HK-2 (cell line): ENCODE data around the gene FAM149B1.
"Not testable (repeated sequence)": the region's sequence is repeated elsewhere in the genome, so short reads cannot be mapped to it uniquely, and the experiment has no call there.

Experiments used
- DNase-seq: peaks from one replicate; pipeline ENCODE4 v3.0.0-alpha.2; 2018; ENCODE audit not compliant: unreplicated experiment

FAM149B1 gene

DNA sequence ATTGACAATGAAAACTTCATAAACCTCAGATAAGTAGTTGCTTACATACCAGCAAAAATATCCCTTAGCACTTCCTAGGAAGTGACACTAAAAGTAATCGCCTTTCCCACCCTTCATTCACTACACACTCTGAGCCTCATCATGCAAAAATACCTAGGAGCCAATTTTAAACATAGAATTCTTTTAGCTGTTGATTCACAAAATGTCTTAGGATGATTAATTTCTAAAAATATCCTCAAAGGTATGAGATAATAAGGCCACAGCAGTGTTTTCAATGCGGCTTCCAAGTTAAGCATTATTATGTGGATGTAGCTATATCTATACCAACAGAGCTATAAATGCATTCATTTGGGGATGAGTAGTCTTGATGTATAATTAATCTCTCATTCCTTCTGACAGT, 66.0 kb downstream of the FAM149B1 start:
- no peak for DNase-seq

DNA sequence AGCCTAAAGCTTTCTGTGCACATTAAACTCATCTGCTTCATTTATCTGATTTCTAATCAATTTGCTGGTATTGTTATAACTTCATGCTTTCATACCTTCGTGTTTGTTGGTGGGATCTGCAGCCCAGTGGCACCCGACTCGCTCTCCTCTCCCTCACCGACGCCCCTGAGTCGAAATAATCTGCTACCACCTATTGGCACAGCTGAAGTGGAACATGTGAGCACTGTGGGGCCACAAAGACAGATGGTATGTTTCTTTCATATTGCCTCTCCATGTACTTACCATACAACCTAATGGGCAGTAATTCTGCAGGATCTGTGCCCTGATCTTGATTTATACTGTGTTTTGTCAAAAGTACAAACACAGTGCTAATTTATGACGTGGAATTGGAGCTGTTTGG, 66.8 kb downstream of the FAM149B1 start:
- no peak for DNase-seq

DNA sequence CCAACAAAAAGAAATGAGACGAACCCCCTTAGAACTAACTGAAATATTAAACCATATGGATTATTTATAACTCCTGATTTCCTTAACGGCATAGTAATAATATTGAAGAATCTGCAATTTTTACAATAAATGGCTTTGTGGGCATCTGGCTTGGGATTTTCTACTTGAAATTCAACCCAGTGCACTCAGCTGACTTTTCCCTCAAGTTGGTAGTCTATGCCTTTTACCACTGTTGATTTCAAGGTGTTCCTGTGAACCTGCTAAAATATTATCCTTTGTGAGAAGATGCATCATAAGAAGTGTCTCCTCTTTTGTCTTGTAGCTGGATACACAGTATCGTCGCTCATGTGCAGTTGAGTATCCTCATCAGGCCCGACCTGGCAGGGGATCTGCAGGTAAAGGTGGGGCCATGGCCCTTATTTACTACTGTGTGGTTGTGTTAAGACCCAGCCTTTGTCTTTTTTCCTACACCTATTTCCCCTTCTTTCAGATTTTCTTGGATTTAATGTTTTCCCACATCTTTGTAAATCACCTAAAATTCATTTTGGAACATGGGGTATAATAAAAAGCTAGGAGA, 71.2 kb downstream of the FAM149B1 start:
- no peak for DNase-seq

DNA sequence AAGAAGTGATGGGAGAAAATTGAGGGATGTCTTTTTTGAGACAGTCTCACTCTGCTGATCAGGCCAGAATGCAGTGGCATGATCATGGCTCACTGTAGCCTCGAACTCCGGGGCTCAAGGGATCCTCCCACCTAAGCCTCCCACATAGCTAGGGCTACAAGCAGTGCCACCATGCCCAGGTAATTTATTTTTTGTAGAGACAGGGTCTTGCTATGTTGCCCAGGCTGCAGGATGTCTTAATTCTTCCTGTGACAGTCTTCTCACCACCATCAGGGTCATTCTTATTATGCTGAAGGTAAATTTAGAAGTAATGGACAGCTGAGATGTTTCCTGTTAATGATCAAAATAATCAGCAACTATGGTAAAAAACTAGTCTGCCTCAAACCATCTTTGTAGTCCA, 72.0 kb downstream of the FAM149B1 start:
- DNase-seq: no peak

DNA sequence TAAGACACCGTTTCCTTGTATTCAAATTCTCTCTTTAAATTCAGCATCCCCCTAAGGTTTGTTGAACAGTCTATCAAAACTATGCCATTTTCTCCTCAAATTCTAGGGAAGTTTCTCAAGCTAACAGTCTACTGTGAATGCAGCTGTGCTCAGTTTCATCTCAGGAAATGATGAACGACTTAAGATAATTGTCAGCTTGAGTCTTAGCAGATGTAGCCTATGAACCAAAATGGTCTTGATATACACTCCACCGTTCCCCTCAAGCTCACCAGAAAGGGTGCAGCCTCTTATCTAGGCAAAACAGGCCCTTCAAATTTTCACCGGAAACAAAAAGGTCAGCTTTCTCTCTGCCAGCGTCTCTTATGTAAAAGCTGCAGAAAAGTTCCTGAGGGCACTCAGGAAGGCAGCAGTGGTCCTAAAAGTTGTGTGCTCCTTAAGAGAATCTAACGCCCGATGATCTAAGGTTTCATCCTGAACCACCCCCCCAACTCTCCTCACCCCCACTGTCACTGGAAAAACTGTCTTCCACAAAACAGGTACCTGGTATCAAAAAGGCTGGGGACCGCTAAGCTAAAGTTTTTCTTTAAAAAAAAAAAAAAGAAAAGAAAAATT, 77.1 kb downstream of the FAM149B1 start:
- DNase-seq: no peak

DNA sequence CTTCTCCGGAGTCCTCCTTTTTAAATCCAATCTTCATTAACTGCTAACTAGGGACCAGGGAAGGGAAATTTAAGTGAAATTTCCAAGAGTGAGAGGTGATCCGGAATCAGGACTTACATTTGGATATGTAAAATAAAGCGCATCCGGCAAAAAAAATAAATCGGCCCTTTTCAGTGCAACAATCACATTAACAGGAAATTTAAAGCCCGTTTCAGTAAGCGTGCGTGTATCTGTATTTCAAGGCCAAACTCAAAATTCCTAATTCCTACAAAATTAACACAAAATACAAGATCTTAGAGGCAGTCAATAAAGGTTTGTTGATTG, 78.4 kb downstream of the FAM149B1 start:
- no peak for DNase-seq

DNA sequence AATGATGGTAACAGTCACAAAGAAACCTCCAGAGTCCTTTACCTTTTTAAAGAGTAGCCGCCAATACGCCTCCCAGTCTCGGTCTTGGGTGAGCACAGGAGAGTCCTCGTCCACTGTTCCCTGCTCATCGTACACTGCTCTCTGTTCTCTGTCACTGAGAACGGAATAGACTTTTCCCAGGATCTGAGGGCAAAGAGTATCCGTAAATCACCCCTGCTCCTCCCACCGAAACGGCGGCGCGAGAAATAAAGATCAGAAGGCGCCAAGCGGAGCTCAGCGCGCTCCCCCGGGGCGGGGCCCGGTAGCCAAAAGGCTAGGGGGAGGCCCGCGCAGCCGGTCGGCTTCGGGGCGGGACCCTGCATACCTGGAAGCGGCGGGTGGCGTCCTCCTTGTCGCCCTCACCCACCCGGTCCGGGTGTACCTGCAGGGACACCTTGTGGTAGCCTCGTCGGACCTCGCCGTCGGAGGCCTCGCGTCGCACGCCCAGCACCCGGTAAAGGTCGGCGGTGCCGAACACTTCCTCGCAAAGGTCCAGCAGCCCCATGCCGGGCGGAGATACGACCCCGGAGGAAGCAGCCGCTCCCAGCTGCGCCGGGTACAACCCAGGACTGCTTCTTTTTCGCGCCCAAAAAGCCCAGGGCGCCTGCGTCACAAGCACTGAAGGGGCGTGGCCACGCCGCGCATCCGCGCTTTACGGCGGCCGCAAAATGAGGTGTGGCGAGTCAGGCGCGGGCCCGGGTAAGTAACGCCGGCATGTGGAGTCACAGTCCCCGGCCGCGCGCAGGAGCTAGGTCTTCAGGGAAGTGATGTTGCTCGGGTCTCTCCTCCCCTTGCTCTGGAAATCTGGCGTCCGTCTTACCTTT, 79.0 kb downstream of the FAM149B1 start, which contains the start of gene DNAJC9:
TSS of gene DNAJC9 (minus strand) at position 610 of the 863 bp plus-strand sequence. CDS start at position 544, 66 bp downstream.
- peak; percentile 100 for DNase-seq

DNA sequence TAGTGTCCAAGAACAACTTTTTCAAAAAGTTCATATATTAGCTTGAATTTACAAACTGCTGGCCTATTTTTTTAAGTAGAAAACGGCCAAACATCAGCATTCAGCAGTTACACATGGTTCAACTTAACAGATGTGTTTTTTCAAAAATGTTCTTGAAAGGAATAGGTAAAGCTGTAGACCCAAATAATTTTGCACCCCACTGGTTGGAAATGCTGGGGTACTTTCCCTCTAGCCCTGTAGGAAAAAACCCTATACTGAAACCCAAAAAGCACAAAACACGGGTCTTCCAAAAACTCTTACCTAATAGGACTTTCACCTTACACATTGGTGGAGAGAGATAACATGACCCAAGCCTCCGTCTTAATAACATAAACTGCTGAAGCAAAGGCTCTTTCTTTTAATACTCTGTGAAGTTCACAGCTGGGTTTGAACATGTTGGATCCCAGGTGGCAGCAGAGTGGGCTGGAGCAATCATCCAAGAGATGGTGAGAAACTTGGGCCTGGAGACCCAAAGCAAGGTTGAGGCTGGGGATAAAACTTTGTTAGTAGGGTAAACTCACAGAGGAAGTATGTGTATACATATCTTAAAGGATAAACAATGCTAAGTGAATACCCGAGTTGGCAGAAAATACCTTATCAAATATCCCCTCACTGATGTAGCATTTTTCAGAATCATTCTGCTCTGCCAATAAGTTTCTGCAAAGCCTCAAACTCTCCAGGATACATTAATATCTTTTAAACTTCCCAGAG, 79.8 kb downstream of the FAM149B1 start:
- DNase-seq: no peak

DNA sequence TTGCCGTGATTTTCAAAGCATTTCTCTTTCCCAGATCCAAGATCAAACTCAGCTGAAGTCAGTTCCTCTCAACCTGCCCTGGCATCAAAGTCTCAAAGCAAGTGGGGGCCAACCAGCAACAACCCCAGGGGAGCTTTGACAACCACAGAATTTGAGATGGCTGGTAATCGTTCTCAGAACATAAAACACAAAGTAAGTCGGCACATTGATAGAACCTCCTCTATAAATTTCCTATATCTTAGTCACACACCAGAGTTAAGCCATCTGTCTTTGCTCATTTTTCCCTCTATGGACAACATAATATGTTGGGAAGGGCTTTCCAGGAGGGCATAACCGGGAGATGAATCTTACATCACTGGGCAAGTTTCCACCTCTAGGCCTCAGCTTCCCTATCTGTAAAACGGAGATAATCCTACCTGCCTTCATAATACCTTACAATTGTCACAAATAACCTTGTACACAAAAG, 80.4 kb downstream of the FAM149B1 start:
- DNase-seq: no peak

DNA sequence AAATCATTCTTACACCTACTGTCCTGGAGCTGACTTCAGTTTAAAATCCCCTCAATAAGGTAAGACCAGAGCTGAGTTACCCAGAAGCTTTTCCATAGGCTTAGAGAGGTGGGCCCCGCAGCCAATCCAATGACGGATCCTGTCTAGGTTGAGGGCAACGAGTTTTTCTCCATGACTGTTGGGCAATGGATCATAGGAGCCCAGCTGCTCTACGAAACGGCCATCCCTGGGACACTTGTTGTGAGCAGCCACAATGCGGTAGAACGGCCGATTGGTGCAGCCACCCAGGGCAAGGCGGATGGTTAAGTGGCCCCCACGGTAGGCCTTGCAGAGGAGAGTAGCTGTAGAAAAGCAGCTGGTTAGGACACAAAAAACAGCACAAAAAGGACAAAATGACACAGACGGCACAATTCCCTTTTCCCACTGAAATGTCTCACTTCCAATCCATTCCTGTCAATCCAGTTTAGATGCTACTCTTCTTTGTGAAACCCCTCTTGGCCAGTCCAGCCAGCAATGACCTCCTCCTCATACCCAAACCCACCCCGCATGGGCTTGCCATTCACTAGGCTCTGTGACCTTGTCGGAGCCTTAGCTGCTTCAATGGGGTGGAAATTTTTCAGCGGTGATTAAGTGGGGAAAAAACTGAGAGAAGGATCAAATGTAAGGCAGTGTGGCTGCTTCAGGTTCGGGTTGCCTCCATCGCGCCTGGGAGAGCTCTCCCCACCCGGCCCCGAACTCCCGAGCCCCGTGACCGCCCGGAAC, 83.9 kb downstream of the FAM149B1 start:
- peak; percentile 28 for DNase-seq

DNA sequence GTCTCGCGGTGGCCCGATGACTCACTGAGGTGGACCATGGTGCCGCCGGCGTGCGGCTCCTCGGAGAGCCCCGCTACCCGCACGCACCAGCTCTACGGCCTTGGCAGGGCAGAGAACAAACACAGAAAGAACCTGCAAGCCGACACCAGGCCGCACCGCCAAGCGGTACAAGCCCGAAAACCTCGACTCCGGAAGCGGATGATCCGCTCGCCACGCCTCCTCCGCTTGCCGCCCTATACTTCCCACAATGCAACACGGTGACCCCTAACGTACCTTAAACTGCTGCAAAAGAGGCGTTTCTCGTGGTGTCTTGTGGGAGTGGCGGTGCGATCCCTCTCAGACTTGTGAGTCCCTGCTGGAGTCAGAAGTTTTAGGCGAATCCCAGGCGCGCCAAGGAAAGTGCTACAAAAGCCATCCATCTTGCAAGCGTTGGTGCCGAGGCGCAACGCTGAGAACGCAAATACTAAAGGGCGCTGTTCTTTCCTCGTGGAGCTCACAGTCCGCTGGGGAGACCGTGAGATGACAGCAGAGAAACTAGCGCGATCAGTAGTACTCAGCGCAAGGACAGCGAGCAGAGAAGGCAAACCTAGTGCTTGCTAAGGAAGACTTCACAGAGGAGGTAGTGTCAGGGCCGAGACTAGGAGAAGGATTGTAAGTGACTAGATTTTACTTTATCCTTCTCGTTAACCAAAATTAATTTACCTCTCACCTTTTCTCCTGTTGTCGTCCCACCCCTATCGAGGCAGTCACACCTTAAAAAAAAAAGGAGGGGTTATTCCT, 84.7 kb downstream of the FAM149B1 start, which contains the start of gene MRPS16:
TSS of gene MRPS16 (minus strand) at position 200 of the 780 bp plus-strand sequence. CDS start at position 38, 162 bp downstream.
- peak; percentile 95 for DNase-seq

DNA sequence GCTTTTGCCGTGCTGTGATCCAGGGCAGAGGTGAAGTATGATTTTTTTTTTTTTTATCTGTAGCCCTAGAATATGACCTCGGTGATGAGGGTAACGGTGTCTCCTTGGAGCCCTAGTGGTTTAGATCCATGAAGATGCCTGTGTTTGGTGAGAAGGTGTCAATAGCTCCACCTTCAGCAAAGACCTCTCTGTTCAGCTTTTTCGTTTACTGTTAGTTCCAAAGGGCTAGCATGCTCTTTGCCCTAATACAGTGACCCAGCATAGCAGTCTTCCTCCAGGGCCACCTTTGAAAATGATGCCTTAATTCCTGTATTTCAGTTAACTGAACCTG, 85.3 kb downstream of the FAM149B1 start:
- no peak for DNase-seq

DNA sequence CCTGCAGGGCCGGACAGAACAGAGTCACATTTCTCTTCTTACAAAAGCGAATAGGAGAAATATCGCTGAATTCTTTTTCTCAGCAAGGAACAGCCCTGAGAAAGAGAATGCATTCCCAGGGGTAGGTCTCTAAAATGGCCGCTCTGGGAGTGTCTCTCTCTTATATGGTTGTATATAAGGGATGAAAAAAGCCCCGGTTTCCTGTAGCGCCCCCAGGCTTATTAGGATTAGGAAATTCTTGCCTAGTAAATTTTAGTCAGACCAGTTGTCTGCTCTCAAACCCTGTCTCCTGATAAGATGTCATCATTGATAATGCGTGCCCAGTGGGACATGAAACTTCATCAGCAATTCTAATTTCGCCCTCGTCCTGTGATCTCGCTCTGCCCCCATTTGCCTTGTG, 90.7 kb downstream of the FAM149B1 start:
- not testable (repeated sequence) for DNase-seq

DNA sequence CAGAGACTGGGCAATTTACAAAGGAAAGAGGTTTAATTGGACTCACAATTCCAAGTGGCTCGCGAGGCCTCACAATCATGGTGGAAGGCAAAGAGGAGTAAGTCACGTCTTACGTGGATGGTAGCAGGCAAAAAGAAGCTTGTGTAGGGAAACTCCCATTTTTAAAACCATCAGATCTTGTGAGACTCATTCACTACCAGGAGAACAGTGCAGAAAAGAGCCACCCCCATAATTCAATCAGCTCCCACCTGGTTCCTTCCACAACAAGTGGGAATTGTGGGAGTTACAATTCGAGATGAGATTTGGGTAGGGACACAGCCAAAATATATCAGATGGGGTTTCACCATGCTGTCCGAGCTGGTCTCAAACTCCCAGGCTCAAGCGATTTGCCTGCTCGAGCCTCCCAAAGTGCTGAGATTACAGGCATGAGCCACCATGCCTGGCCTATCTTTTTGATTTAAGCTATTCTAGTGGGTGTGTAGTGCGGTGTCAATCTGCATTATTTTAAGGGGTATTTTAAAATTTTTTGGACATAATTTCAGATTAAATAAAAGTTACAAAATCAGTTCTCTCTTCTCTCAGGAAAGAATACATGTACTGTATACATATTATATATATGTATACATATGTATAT, 93.6 kb downstream of the FAM149B1 start:
- no peak for DNase-seq

DNA sequence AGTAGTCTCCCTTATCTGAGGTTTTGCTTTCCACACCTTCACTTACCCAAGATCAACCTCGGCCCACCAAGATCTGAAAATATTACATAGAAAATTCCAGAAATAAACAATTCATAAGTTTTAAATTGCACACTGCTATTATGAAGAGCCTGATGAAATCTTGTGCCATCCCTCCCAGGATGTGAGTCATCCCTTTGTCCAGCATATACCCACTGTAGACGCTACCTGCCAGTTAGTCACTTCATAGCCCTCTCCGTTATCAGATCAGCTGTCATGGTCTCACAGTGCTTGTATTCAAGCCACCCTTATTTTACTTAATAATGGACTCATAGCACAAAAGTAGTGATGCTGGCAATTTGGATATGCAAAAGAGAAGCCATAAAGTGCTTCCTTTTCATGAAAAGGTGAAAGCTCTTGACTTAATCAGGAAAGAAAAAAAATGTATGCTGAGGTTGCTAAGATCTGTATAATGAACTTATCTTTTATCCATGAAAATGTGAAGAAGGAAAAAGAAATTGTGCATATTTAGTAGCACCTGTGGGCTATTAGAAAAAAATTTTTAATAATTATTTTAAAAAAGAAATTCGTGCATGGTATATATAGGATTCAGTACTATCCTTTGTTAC, 94.3 kb downstream of the FAM149B1 start:
- DNase-seq: peak; percentile 57

DNA sequence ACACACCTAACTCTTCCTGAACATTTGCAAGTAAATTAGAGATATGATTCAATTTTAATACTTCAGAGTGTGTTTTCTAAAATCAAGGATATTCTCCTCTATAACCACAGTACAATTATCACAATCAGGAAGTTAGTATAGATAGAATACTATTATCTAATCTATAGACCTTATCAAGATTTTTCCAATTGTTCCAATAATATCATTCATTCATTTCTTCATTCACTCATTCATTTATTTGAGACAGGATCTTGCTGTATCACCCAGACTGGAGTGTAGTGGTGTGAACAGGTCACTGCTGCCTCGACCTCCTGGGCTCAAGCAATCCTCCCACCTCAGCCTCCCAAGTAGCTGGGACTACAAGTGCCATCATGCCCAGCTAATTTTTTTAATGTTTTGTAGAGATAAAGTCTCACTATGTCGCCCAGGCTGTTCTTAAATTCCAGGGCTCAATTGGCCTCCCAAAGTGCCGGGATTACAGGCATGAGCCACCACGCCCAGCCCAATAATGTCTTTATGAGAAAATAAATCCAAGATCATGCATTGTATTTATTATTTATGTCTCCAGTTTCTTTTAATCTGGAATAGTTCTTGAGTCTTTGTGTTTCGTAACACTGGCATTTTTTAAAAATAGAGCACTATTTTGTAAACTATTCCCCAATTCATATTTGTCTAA, 95.1 kb downstream of the FAM149B1 start:
- no peak for DNase-seq

DNA sequence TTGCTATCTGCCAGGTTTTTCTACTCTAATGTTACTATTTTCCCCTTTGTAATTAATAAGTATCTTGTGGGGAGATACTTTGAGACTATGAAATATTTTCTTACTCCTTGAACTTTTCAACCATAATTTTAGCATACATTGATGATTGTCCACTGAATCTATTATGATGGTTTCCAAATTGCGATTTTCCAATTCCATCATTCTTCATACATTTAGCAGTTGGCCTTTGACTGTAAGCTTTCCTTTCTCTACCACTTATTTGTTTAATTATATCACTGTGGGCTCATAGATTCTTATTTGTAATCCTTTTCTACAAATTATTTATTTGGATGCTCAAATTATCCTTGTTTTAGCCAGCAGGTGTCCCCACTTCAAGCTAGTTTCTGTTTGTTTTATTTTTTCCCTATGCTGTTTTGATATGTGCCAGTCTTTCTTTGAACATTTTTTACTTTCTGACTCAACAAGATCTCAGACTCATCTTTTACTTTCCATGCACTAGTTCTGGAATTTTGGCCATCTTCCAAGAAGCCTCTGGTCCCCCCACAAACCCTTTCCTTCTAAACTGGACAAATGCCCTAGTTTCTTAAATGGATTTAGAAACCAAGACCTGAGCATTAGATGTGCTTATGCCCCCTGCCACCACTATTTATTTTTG, 95.9 kb downstream of the FAM149B1 start:
- DNase-seq: no peak

DNA sequence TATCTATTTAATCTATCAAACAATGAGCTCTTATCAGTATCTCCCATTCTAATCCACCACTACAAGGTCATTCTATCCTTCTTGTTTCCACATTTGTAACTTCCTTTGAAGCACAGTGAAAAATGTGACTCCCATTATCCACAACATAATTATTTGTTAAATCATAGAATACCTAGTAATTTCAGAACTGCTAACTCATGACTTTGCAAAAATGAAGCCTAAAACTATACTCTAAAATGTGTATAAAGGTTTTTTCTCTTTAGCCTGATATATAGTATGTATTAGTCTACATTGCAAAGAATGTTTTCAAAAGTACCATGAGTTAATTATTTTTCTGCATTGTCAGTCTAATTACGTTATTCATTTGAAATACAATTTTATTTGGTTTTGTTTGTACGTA, 96.5 kb downstream of the FAM149B1 start:
- DNase-seq: no peak

DNA sequence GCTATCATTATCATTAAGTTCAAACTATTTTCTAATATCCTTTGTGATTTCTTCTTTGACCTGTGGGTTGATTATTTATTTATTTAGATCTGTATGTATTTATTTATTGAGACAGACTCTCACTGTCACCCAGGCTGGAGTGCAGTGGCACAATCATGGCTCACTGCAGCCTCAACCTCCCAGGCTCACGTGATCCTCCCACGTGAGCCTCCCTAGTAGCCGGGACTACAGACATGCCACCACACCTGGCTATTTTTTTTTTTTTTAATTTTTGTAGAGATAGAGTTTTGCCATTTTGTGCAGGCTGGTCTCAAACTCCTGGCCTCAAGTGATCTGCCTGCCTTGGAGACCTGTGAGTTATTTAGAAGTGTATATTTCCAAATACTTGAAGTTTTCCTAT, 113.2 kb downstream of the FAM149B1 start:
- DNase-seq: no peak
